ENCODE data around the gene SETD5. TPM values are rescaled to one million over a fixed set of nuclear protein-coding genes. Genes with fewer than 3 reads are reported as not detected.

Gene SETD5
- total RNA-seq, 1 donor from 2014 or later: 167 TPM

DNA sequence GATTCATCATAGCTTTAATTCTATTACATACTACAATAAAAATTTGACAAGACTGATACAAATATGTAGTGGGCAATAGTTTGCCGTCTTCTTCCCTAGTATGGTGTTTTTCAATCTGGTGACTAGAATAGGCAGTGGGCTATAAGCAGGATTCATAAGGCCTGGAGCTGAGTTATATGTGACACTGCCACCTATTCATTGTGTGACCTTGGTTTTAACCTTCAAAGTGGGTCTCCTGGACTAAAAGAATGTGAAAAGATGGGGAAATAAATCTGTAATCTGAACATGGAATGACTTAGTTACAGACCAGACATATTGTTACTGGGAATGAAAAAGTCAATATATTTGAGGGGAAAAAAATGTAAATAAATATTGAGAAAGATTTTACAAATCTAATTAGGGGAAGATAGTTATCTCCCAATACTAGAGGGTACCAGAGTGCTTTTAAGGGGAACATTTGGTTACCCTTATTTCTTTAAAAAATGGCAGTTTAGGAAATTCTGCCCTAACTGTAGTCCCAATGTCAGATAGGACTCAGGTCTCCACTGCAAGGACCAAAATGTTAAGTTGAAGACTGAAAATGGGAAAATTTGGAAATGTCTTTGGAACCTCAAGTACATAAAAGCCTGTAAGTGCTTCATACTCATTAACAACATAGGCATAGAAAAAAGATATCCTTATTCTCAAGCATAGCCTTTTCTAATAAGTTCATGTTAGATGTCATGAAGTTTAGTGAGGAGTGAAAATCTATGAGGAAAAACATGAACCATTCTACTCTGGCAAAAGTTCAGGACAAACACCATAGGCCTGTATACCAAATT, 10.7 kb upstream of the SETD5 start:
- Histone ChIP-seq H3K27me3 (ENCODE audit: insufficient read depth, low read length) (no peaks in the 10 kb centered on the region), H3K4me3 (ENCODE audit: insufficient read depth, low read depth, low read length) (no peak overlapping the region), H2AFZ (ENCODE audit: low read depth, low read length) (no peak overlapping the region), H3K9me3 (ENCODE audit: insufficient read depth, low read depth, low read length) (no peaks in the 10 kb centered on the region), H3K4me2 (ENCODE audit: low read length) (no peak overlapping the region), H4K20me1 (ENCODE audit: insufficient read depth, low read length) (peaks cover 43% of the 10 kb centered on the region), H3K4me1 (ENCODE audit: insufficient read depth, low read length) (peaks cover 10% of the 10 kb centered on the region), H3K9ac (ENCODE audit: low read length) (no peak overlapping the region), H3K27ac (ENCODE audit: low read depth, low read length) (peak overlapping the region; percentile 7), H3K79me2 (ENCODE audit: insufficient read depth, low read length) (peaks cover 38% of the 10 kb centered on the region), H3K36me3 (ENCODE audit: insufficient read depth, low read length) (peaks cover 76% of the 10 kb centered on the region)
- DNase-seq (ENCODE audit: low read depth) (no peak), FAIRE-seq (no peak)
- Mint-ChIP-seq H3K9me3 (ENCODE audit: unreplicated experiment) (no peaks in the 10 kb centered on the region), H3K27ac (ENCODE audit: unreplicated experiment) (peak overlapping the region; percentile 81), H3K4me1 (ENCODE audit: low read depth, unreplicated experiment) (peaks cover 50% of the 10 kb centered on the region), H3K4me3 (ENCODE audit: unreplicated experiment) (no peak overlapping the region), H3K27me3 (ENCODE audit: low read depth, unreplicated experiment) (no peaks in the 10 kb centered on the region), H3K36me3 (ENCODE audit: low read depth, unreplicated experiment) (peaks cover 17% of the 10 kb centered on the region)
- TF ChIP-seq EZH2 (IDR thresholded peaks at IDR 0.05; ENCODE audit: insufficient read depth, low read length): no peak
- TF ChIP-seq, protein P1, sequence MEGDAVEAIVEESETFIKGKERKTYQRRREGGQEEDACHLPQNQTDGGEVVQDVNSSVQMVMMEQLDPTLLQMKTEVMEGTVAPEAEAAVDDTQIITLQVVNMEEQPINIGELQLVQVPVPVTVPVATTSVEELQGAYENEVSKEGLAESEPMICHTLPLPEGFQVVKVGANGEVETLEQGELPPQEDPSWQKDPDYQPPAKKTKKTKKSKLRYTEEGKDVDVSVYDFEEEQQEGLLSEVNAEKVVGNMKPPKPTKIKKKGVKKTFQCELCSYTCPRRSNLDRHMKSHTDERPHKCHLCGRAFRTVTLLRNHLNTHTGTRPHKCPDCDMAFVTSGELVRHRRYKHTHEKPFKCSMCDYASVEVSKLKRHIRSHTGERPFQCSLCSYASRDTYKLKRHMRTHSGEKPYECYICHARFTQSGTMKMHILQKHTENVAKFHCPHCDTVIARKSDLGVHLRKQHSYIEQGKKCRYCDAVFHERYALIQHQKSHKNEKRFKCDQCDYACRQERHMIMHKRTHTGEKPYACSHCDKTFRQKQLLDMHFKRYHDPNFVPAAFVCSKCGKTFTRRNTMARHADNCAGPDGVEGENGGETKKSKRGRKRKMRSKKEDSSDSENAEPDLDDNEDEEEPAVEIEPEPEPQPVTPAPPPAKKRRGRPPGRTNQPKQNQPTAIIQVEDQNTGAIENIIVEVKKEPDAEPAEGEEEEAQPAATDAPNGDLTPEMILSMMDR (IDR thresholded peaks at IDR 0.05; ENCODE audit: insufficient read depth, low read depth, low read length): no peak

DNA sequence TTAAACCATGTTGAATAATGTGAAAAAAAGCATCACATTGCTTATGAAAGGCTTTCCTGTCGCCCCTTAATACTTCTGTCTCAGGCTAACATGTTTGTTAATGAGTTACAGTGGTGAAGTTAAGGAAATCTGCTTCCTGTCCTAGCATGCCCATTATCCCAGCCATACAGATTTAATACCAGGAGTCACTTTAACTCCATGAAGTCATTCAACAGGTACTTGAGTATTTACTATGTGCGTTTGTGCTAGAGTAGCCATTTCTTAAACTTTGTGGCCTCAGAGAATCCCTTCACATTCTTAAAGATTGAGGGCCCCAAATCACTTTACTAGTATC, 10.1 kb upstream of the SETD5 start:
- TF ChIP-seq, protein P1 (IDR thresholded peaks at IDR 0.05; ENCODE audit: insufficient read depth, low read depth, low read length): no peak
- TF ChIP-seq EZH2 (IDR thresholded peaks at IDR 0.05; ENCODE audit: insufficient read depth, low read length): no peak
- Histone ChIP-seq H3K4me2 (ENCODE audit: low read length) (no peak overlapping the region), H3K27me3 (ENCODE audit: insufficient read depth, low read length) (no peaks in the 10 kb centered on the region), H3K9me3 (ENCODE audit: insufficient read depth, low read depth, low read length) (no peaks in the 10 kb centered on the region), H3K36me3 (ENCODE audit: insufficient read depth, low read length) (peaks cover 77% of the 10 kb centered on the region), H3K27ac (ENCODE audit: low read depth, low read length) (peak overlapping the region; percentile 7), H3K79me2 (ENCODE audit: insufficient read depth, low read length) (peaks cover 44% of the 10 kb centered on the region), H4K20me1 (ENCODE audit: insufficient read depth, low read length) (peaks cover 49% of the 10 kb centered on the region), H3K4me1 (ENCODE audit: insufficient read depth, low read length) (peaks cover 10% of the 10 kb centered on the region), H3K9ac (ENCODE audit: low read length) (no peak overlapping the region), H2AFZ (ENCODE audit: low read depth, low read length) (no peak overlapping the region), H3K4me3 (ENCODE audit: insufficient read depth, low read depth, low read length) (no peak overlapping the region)
- no peak for DNase-seq (ENCODE audit: low read depth)
- Mint-ChIP-seq H3K9me3 (ENCODE audit: unreplicated experiment) (no peaks in the 10 kb centered on the region), H3K27me3 (ENCODE audit: low read depth, unreplicated experiment) (no peaks in the 10 kb centered on the region), H3K4me3 (ENCODE audit: unreplicated experiment) (no peak overlapping the region), H3K4me1 (ENCODE audit: low read depth, unreplicated experiment) (peaks cover 56% of the 10 kb centered on the region), H3K27ac (ENCODE audit: unreplicated experiment) (peak overlapping the region; percentile 28), H3K36me3 (ENCODE audit: low read depth, unreplicated experiment) (peaks cover 18% of the 10 kb centered on the region)
- no peak for FAIRE-seq

DNA sequence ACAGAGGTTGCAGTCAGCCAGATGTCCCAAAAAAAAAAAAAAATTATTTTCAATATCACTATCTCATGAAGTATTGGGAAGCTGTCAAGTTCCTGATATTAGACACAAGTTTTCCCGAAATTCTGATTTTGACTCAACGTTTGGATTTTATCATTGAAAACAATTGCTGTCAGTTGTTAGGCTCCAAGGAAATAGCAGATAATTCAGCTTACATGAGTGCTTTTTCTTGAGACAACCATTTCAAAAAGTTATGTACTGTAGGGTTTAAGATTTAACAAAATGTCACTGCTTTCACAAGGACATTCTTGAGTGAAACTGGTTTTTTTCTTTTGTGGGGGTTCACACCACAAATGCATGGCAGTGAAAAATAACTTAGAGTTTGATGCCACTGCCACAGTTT, 9.3 kb upstream of the SETD5 start:
- Histone ChIP-seq H3K36me3 (ENCODE audit: insufficient read depth, low read length) (peaks cover 77% of the 10 kb centered on the region), H3K79me2 (ENCODE audit: insufficient read depth, low read length) (peaks cover 52% of the 10 kb centered on the region), H4K20me1 (ENCODE audit: insufficient read depth, low read length) (peaks cover 57% of the 10 kb centered on the region), H3K27me3 (ENCODE audit: insufficient read depth, low read length) (no peaks in the 10 kb centered on the region), H3K9me3 (ENCODE audit: insufficient read depth, low read depth, low read length) (no peaks in the 10 kb centered on the region), H3K9ac (ENCODE audit: low read length) (no peak overlapping the region), H3K4me3 (ENCODE audit: insufficient read depth, low read depth, low read length) (no peak overlapping the region), H3K4me2 (ENCODE audit: low read length) (no peak overlapping the region), H3K27ac (ENCODE audit: low read depth, low read length) (no peak overlapping the region), H2AFZ (ENCODE audit: low read depth, low read length) (no peak overlapping the region), H3K4me1 (ENCODE audit: insufficient read depth, low read length) (peaks cover 10% of the 10 kb centered on the region)
- no peak for TF ChIP-seq EZH2 (IDR thresholded peaks at IDR 0.05; ENCODE audit: insufficient read depth, low read length)
- TF ChIP-seq, protein P1 (IDR thresholded peaks at IDR 0.05; ENCODE audit: insufficient read depth, low read depth, low read length): no peak
- Mint-ChIP-seq H3K4me1 (ENCODE audit: low read depth, unreplicated experiment) (peaks cover 60% of the 10 kb centered on the region), H3K27me3 (ENCODE audit: low read depth, unreplicated experiment) (no peaks in the 10 kb centered on the region), H3K9me3 (ENCODE audit: unreplicated experiment) (no peaks in the 10 kb centered on the region), H3K4me3 (ENCODE audit: unreplicated experiment) (no peak overlapping the region), H3K36me3 (ENCODE audit: low read depth, unreplicated experiment) (peaks cover 18% of the 10 kb centered on the region), H3K27ac (ENCODE audit: unreplicated experiment) (no peak overlapping the region)
- no peak for DNase-seq (ENCODE audit: low read depth)
- FAIRE-seq: no peak

All from astrocyte (in vitro differentiated cells and primary cell).